Esophagus (tissue), 2 donors: ENCODE results near the gene METAP1D. TPM values are rescaled to one million over a fixed set of nuclear protein-coding genes. Genes with fewer than 3 reads are reported as not detected.

ENCODE experiments used
- H3K27ac ChIP-seq, 2 donors: one replicate each; pipeline ENCODE4 v1.5.1; 2013; ENCODE audit warnings: low read depth in 2 of 2, mild to moderate bottlenecking in 2 of 2, inconsistent platforms in 1 of 2, low read length in 1 of 2, moderate library complexity in 1 of 2
- H3K27me3 ChIP-seq, 2 donors: one replicate each; pipeline ENCODE4 v1.6.1; 2013; ENCODE audit warnings: low read length in 2 of 2, control low read depth in 1 of 2, mild to moderate bottlenecking in 1 of 2; ENCODE audit not compliant: insufficient read depth in 2 of 2, control insufficient read depth in 1 of 2
- H3K36me3 ChIP-seq, 2 donors: one replicate each; pipeline ENCODE4 v1.6.1; 2013; ENCODE audit warnings: low read length in 1 of 2; ENCODE audit not compliant: control insufficient read depth in 2 of 2, insufficient read depth in 2 of 2
- H3K4me1 ChIP-seq, 2 donors: one replicate each; pipeline ENCODE4 v1.6.1; 2013; ENCODE audit warnings: low read length in 1 of 2; ENCODE audit not compliant: control insufficient read depth in 2 of 2, insufficient read depth in 2 of 2
- H3K4me3 ChIP-seq, 2 donors: one replicate each; pipeline ENCODE4 v1.5.1; 2013; ENCODE audit warnings: low read length in 2 of 2, mild to moderate bottlenecking in 2 of 2, low read depth in 1 of 2, moderate library complexity in 1 of 2
- H3K9me3 ChIP-seq, 2 donors: one replicate each; pipeline ENCODE4 v1.6.1; 2013; ENCODE audit warnings: mild to moderate bottlenecking in 2 of 2, low read depth in 1 of 2, low read length in 1 of 2, moderate library complexity in 1 of 2; ENCODE audit not compliant: control insufficient read depth in 2 of 2, insufficient read depth in 1 of 2
- WGBS, 2 donors: extraction: QIAGEN DNeasy Blood & Tissue Kit; methylation state at CpG; one replicate each; pipeline ENCODE4 v1.1.7; 2013; 5-methylcytosine and 5-hydroxymethylcytosine counted together
- polyA plus RNA-seq, 2 donors: library from polyadenylated mRNA; stranded (reverse); fragments of 200-250 nt; gene quantifications; one replicate each; pipeline ENCODE4 v1.2.3, GENCODE V29; 2013
- donor health status: healthy with polysubstance abuse.
- donor health status: Bipolar disorder and iron deficiency.

METAP1D gene
- 1 to 10 TPM; 2.8 to 5.0 TPM for polyA plus RNA-seq

- 0 to 1% methylated on average over 71 to 73 of the region's 73 CpGs for WGBS, 2 donors
- Histone ChIP-seq H3K36me3 (no peaks in the 10 kb centered on the region), H3K4me1 (no peaks in the 10 kb centered on the region), H3K27ac (peak within 1 kb of the TSS in 1 of 2 donors; percentile 2), H3K4me3 (peak within 1 kb of the TSS; percentile 68), H3K27me3 (no peaks in the 10 kb centered on the region), H3K9me3 (no peaks in the 10 kb centered on the region)
Measured at GRCh38 chr2:171999604-172000469, at the start of gene METAP1D. METAP1D (plus strand) TSS chr2:171999953; CDS start chr2:171999970, 17 bp downstream.

GRCh38 chr2:171952276-171952675 lies 47.5 kb upstream of the METAP1D start:
- no peaks in the 10 kb centered on the region for H3K4me1 ChIP-seq
- no peak overlapping the region for H3K4me3 ChIP-seq
- H3K9me3 ChIP-seq, result no peaks in the 10 kb centered on the region
- H3K27me3 ChIP-seq, result no peaks in the 10 kb centered on the region
- no peaks in the 10 kb centered on the region for H3K36me3 ChIP-seq
- H3K27ac ChIP-seq, result no peak overlapping the region

- no peaks in the 10 kb centered on the region for H3K36me3 ChIP-seq
- WGBS, 2 donors, result 93 to 94% methylated on average over 3 of the region's 3 CpGs
- H3K4me3 ChIP-seq, result no peak overlapping the region
- no peaks in the 10 kb centered on the region for H3K27me3 ChIP-seq
- H3K27ac ChIP-seq, result no peak overlapping the region
- H3K4me1 ChIP-seq, result no peaks in the 10 kb centered on the region
- no peaks in the 10 kb centered on the region for H3K9me3 ChIP-seq
Measured at GRCh38 chr2:171952748-171953147, 47.0 kb upstream of the METAP1D start.

GRCh38 chr2:171956135-171956825 lies 43.5 kb upstream of the METAP1D start:
- WGBS, 2 donors, result 89 to 96% methylated on average over 7 of the region's 7 CpGs
- H3K27ac ChIP-seq, result no peak overlapping the region

GRCh38 chr2:171957061-171957460 lies 42.7 kb upstream of the METAP1D start:
- Histone ChIP-seq H3K27me3 (no peaks in the 10 kb centered on the region), H3K4me3 (no peak overlapping the region), H3K9me3 (no peaks in the 10 kb centered on the region), H3K4me1 (no peaks in the 10 kb centered on the region), H3K36me3 (no peaks in the 10 kb centered on the region), H3K27ac (no peak overlapping the region)
- 94 to 98% methylated on average over 2 of the region's 2 CpGs for WGBS, 2 donors

More at GRCh38 chr2:171956135-171956825, 43.5 kb upstream of the METAP1D start:
- Histone ChIP-seq H3K4me1 (no peaks in the 10 kb centered on the region), H3K4me3 (no peak overlapping the region), H3K9me3 (no peaks in the 10 kb centered on the region), H3K36me3 (no peaks in the 10 kb centered on the region), H3K27me3 (no peaks in the 10 kb centered on the region)

DNA sequence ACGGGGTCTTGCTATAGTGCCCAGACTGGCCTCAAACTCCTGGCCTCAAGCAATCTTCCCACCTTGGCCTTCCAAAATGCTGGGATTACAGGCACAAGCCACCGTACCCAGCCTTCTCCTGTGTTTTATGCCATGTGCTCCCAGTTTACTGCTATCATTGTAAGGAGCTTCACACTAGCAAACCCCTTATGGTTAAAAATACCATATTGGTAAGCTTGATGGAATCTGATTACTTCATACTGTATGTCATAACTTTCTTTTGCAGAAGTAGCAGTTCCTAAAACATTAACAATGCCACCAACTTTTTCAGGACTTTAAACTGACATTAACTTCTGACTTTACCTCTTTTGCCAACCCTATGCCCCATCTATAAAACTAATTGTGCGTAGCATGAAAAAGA lies 41.3 kb upstream of the METAP1D start:
- H3K27ac ChIP-seq, result no peak overlapping the region
- no peaks in the 10 kb centered on the region for H3K9me3 ChIP-seq
- no peak overlapping the region for H3K4me3 ChIP-seq
- 93 to 96% methylated on average over 3 of the region's 3 CpGs for WGBS, 2 donors
- H3K27me3 ChIP-seq, result no peaks in the 10 kb centered on the region
- no peaks in the 10 kb centered on the region for H3K36me3 ChIP-seq
- no peaks in the 10 kb centered on the region for H3K4me1 ChIP-seq

- 91 to 93% methylated on average over 2 of the region's 2 CpGs for WGBS, 2 donors
- no peaks in the 10 kb centered on the region for H3K27me3 ChIP-seq
- H3K4me1 ChIP-seq, result no peaks in the 10 kb centered on the region
- no peaks in the 10 kb centered on the region for H3K36me3 ChIP-seq
- no peak overlapping the region for H3K27ac ChIP-seq
- no peak overlapping the region for H3K4me3 ChIP-seq
- no peaks in the 10 kb centered on the region for H3K9me3 ChIP-seq
Measured at GRCh38 chr2:171959998-171960397, 39.8 kb upstream of the METAP1D start.

- Histone ChIP-seq H3K4me1 (no peaks in the 10 kb centered on the region), H3K36me3 (peaks cover 0 to under 1% of the 10 kb centered on the region in 2 donors), H3K27ac (no peak overlapping the region), H3K4me3 (no peak overlapping the region), H3K27me3 (no peaks in the 10 kb centered on the region), H3K9me3 (no peaks in the 10 kb centered on the region)
- WGBS, 2 donors, result 94 to 95% methylated on average over 3 of the region's 3 CpGs
Measured at GRCh38 chr2:171960570-171960969, 39.2 kb upstream of the METAP1D start.

GRCh38 chr2:171963198-171963597 lies 36.6 kb upstream of the METAP1D start:
- H3K9me3 ChIP-seq, result no peaks in the 10 kb centered on the region
- WGBS, 2 donors, result 84 to 92% methylated on average over 2 of the region's 2 CpGs
- H3K36me3 ChIP-seq, result peaks cover 0 to 4% of the 10 kb centered on the region in 2 donors
- H3K4me3 ChIP-seq, result no peak overlapping the region
- H3K4me1 ChIP-seq, result no peaks in the 10 kb centered on the region
- H3K27ac ChIP-seq, result no peak overlapping the region
- no peaks in the 10 kb centered on the region for H3K27me3 ChIP-seq
